ENCODE data around the gene RAB1A. TPM values are rescaled to one million over a fixed set of nuclear protein-coding genes. Genes with fewer than 3 reads are reported as not detected.

RAB1A gene
- total RNA-seq, 4 donors from 2014 or later, result 72.6 to 101 (median 78.3) TPM

GRCh38 chr2:65098741-65099140, 31.2 kb downstream of the RAB1A start:
- intact Hi-C loops (cut with DNase I), result no loop called here
- DNase-seq, result no peak
- no peaks in the 10 kb centered on the region for H3K27me3 ChIP-seq
- WGBS, 2 donors, result 70 to 84% methylated on average over 3 to 5 of the region's 5 CpGs
- H3K36me3 ChIP-seq, result peaks cover 12 to 100% (median 17%) of the 10 kb centered on the region in 3 donors
- H3K4me3 ChIP-seq, result no peak overlapping the region
- no peak for TF ChIP-seq POLR2A (IDR thresholded peaks at IDR 0.05)
- TF ChIP-seq, protein P1, sequence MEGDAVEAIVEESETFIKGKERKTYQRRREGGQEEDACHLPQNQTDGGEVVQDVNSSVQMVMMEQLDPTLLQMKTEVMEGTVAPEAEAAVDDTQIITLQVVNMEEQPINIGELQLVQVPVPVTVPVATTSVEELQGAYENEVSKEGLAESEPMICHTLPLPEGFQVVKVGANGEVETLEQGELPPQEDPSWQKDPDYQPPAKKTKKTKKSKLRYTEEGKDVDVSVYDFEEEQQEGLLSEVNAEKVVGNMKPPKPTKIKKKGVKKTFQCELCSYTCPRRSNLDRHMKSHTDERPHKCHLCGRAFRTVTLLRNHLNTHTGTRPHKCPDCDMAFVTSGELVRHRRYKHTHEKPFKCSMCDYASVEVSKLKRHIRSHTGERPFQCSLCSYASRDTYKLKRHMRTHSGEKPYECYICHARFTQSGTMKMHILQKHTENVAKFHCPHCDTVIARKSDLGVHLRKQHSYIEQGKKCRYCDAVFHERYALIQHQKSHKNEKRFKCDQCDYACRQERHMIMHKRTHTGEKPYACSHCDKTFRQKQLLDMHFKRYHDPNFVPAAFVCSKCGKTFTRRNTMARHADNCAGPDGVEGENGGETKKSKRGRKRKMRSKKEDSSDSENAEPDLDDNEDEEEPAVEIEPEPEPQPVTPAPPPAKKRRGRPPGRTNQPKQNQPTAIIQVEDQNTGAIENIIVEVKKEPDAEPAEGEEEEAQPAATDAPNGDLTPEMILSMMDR (IDR thresholded peaks at IDR 0.05), result no peak
- H3K27ac ChIP-seq, result no peak overlapping the region
- no peaks in the 10 kb centered on the region for H3K9me3 ChIP-seq
- peaks cover 0 to 4% (median 0%) of the 10 kb centered on the region in 3 donors for H3K4me1 ChIP-seq

DNA sequence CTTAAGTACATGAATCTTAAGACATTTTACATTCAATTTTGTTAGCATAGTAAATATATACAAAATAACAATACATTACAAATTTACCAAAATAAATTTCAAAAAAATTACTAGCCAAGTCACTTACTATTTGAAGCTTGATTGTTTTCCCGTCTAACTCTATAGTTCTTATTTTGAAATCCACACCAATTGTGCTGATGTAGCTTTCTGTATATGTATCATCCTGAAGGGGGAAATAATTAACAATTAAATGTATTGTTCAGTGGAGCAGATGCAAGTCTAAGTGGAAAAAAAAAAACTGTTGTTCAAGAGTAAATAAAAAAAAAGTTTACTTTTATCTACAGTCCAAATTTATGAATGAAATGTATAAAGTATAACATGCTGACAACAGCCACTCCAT, 32.1 kb downstream of the RAB1A start:
- H3K36me3 ChIP-seq, result peaks cover 12 to 100% (median 15%) of the 10 kb centered on the region in 3 donors
- intact Hi-C loops (cut with DNase I), result no loop called here

DNA sequence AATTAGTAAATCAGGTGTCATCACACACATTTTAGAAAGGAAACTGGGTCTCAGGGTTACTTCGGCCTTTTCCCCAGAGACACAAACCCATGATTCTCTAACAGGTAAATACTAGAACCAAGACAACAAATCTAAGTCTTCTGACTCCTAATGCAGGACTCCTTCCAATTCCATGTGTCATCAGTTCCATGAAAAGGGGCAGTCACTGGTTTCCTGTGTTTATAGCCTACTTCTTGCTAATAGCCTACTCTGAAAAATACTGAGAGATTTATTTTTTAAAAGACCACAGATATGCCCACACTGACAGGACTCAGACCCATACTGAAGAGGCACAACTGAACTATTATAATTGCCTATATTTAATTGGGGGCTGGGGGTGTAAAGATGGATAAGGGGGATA, 33.0 kb downstream of the RAB1A start:
- no peak overlapping the region for H3K27ac ChIP-seq
- WGBS, 2 donors, result 85 to 90% methylated on average over 1 of the region's 1 CpG
- H3K4me3 ChIP-seq, result no peak overlapping the region
- peaks cover 11 to 100% (median 12%) of the 10 kb centered on the region in 3 donors for H3K36me3 ChIP-seq
- H3K9me3 ChIP-seq, result no peaks in the 10 kb centered on the region
- TF ChIP-seq POLR2A (IDR thresholded peaks at IDR 0.05), result no peak
- TF ChIP-seq, protein P1 (IDR thresholded peaks at IDR 0.05), result no peak
- DNase-seq, result no peak
- H3K4me1 ChIP-seq, result peaks cover 0 to 4% (median 0%) of the 10 kb centered on the region in 3 donors
- H3K27me3 ChIP-seq, result no peaks in the 10 kb centered on the region
- intact Hi-C loops (cut with DNase I), result no loop called here

More for the DNA sequence above, 32.1 kb downstream of the RAB1A start:
- 57 to 64% methylated on average over 1 of the region's 1 CpG for WGBS, 2 donors
- H3K4me3 ChIP-seq, result no peak overlapping the region
- TF ChIP-seq, protein P1 (IDR thresholded peaks at IDR 0.05), result no peak
- no peak for TF ChIP-seq POLR2A (IDR thresholded peaks at IDR 0.05)
- H3K27ac ChIP-seq, result no peak overlapping the region
- no peaks in the 10 kb centered on the region for H3K27me3 ChIP-seq
- peaks cover 0 to 4% (median 0%) of the 10 kb centered on the region in 3 donors for H3K4me1 ChIP-seq
- DNase-seq, result no peak
- no peaks in the 10 kb centered on the region for H3K9me3 ChIP-seq

- peaks cover 0 to 13% (median 0%) of the 10 kb centered on the region in 3 donors for H3K4me1 ChIP-seq
- TF ChIP-seq, protein P1 (IDR thresholded peaks at IDR 0.05), result no peak
- no peak for TF ChIP-seq POLR2A (IDR thresholded peaks at IDR 0.05)
- no peaks in the 10 kb centered on the region for H3K9me3 ChIP-seq
- H3K27me3 ChIP-seq, result no peaks in the 10 kb centered on the region
- H3K27ac ChIP-seq, result no peak overlapping the region
- H3K36me3 ChIP-seq, result peaks cover 4 to 100% (median 19%) of the 10 kb centered on the region in 3 donors
- intact Hi-C loops (cut with DNase I), result no loop called here
- H3K4me3 ChIP-seq, result no peak overlapping the region
- no peak for DNase-seq
Observed at GRCh38 chr2:65093211-65093610, 36.7 kb downstream of the RAB1A start.

GRCh38 chr2:65092791-65093190, 37.1 kb downstream of the RAB1A start:
- 84 to 85% methylated on average over 4 of the region's 4 CpGs for WGBS, 2 donors
- no peaks in the 10 kb centered on the region for H3K9me3 ChIP-seq
- no peak overlapping the region for H3K27ac ChIP-seq
- H3K36me3 ChIP-seq, result peaks cover 4 to 100% (median 23%) of the 10 kb centered on the region in 3 donors
- no peaks in the 10 kb centered on the region for H3K27me3 ChIP-seq
- intact Hi-C loops (cut with DNase I), result no loop called here
- no peak for TF ChIP-seq POLR2A (IDR thresholded peaks at IDR 0.05)
- TF ChIP-seq, protein P1 (IDR thresholded peaks at IDR 0.05), result no peak
- peaks cover 0 to 14% (median 0%) of the 10 kb centered on the region in 3 donors for H3K4me1 ChIP-seq
- no peak for DNase-seq
- no peak overlapping the region for H3K4me3 ChIP-seq

All from esophagus squamous epithelium (tissue), 5 donors.